ENCODE results near the gene TRAPPC14.
"Not testable (repeated sequence)": the region's sequence is repeated elsewhere in the genome, so short reads cannot be mapped to it uniquely, and the experiment has no call there.

The TRAPPC14 gene

DNA sequence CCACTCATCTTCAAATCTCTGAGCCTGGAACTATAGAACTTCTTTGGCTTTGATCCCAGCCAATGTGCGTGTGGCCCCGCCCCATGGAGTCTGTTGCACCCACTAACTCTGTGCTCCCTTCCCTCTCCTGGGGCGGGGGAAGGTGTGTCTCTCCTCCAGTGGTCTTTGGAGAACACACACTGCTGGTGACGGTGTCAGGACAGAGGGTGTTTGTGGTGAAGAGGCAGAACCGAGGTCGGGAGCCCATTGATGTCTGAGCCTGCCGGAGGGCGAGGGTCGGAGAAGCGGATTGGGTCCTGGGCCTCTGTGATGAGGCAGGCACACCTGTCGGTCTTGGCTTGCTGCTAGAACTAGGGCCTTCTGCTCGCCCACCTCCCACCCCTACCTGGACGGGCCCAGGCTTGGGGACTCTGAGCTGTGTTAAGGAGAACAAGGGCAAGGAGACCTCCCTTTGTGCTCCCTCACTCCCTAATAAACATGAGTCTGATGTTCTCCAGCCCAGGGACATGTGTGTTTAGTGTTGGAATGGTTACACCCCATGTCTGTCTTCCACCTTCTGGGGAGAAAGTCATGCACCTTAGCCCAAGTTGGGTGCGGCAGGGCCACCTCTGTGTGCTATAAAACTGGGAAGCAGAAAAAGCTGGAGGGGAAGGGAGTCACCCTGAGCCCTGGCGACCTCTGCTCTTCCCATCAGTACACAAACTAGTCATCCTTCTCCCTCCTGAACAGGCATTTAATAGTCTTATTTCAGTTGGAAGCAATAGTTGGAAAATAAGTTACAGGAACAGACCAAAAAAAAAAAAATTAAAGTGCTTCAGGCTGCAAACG, 4.6 kb downstream of the TRAPPC14 start:
- DNase-seq (ENCODE audit: low read depth in 4 of 4, low spot score in 1 of 4), result no peak

GRCh38 chr7:100152937-100153666, 5.4 kb downstream of the TRAPPC14 start:
- DNase-seq (ENCODE audit: low read depth in 4 of 4, low spot score in 1 of 4), result no peak

DNA sequence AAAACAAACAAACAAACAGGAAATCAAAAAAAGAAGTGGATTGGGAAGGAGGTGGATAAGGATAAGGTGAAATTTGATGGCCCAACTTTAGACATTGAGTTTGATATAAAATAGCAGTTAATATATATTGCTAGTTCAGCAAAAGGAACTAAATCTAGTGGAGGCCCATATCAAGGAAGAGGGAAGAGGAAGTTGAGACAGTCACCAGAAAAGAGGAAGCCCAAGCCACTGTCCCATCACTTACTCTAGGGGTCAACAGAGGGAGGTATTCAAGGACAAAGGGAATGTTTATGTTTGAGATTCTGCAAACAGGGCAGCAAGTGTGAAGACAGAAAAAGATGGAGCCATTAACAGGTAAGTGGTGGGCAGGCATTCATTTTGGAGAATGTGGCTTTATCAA, 6.1 kb downstream of the TRAPPC14 start:
- DNase-seq (ENCODE audit: low read depth in 4 of 4, low spot score in 1 of 4), result no peak

- peak; percentile 87 to 97 (median 92) for DNase-seq (ENCODE audit: low read depth in 4 of 4, low spot score in 1 of 4)
Measured at GRCh38 chr7:100148559-100149328, 9.8 kb downstream of the TRAPPC14 start, which contains the start of gene LAMTOR4. Gene LAMTOR4 (plus strand): TSS chr7:100148918. CDS start chr7:100148973, 55 bp downstream.

- no peak for DNase-seq (ENCODE audit: low read depth in 4 of 4, low spot score in 1 of 4)
Measured at GRCh38 chr7:100148225-100148558, 10.3 kb downstream of the TRAPPC14 start.

DNA sequence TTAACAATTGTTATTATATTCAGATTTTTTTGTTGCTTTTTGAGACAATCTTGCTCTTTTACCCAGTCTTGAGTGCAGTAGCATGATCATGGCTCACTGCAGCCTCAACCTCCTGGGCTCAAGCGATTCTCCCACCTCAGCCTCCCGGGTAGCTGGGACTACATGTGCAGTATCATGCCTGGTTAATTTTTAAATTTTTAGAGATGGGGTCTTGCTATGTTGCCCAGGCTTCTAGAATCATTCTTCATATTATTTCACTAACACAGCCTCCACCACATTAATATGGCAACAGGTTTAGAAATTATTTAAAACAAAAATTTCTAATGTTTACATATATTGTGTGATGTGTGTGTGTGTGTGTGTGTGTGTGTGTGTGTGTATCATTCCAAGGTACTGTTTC, 11.2 kb downstream of the TRAPPC14 start:
- no peak for DNase-seq (ENCODE audit: low read depth in 4 of 4, low spot score in 1 of 4)

- not testable (repeated sequence) for DNase-seq (ENCODE audit: low read depth in 4 of 4, low spot score in 1 of 4)
Measured at GRCh38 chr7:100146350-100146749, 12.2 kb downstream of the TRAPPC14 start.

DNA sequence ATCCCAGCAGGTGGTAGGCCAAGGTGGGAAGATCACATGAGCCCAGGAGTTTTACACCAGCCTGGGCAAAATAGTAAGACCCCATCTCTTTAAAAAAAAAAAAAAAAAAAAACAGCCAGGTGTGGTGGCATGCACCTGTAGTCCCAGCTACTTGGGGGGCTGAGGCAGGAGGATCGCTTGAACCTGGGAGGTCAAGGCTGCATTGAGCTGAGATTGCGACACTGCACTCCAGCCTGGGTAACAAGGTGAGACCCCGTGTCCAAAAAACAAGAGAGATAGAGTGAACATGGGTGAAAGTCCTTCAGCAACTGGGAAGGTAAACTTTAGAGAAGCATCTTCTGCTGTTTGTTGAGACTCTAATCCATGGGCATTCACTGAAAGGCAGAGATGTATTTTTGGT, 16.1 kb downstream of the TRAPPC14 start:
- DNase-seq (ENCODE audit: low read depth in 4 of 4, low spot score in 1 of 4), result no peak

GRCh38 chr7:100141555-100141949, 17.0 kb downstream of the TRAPPC14 start:
- DNase-seq (ENCODE audit: low read depth in 4 of 4, low spot score in 1 of 4), result no peak

GRCh38 chr7:100137851-100138760, 20.4 kb downstream of the TRAPPC14 start:
- DNase-seq (ENCODE audit: low read depth in 4 of 4, low spot score in 1 of 4), result no peak

GRCh38 chr7:100132697-100133151, 25.8 kb downstream of the TRAPPC14 start:
- DNase-seq (ENCODE audit: low read depth in 4 of 4, low spot score in 1 of 4), result peak in 2 of 4 experiments; percentile 40 to 59

DNA sequence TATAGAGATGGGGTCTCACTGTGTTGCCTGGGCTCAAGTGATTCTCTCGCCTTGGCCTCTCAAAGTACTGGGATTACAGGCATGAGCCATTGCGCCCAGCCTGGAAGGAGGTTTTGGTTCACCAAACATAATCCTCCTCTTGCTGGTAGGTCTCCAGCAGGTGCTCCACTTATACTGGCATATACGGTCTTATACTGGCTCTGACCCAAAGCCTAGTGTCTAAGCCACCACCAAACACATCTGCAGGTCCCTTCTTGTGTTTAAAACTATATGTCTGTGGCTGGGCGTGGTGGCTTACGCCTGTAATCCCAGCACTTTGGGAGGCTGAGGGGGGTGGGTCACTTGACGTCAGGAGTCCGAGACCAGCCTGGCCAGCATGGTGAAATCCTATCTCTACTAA, 26.4 kb downstream of the TRAPPC14 start:
- DNase-seq (ENCODE audit: low read depth in 4 of 4, low spot score in 1 of 4), result no peak

DNA sequence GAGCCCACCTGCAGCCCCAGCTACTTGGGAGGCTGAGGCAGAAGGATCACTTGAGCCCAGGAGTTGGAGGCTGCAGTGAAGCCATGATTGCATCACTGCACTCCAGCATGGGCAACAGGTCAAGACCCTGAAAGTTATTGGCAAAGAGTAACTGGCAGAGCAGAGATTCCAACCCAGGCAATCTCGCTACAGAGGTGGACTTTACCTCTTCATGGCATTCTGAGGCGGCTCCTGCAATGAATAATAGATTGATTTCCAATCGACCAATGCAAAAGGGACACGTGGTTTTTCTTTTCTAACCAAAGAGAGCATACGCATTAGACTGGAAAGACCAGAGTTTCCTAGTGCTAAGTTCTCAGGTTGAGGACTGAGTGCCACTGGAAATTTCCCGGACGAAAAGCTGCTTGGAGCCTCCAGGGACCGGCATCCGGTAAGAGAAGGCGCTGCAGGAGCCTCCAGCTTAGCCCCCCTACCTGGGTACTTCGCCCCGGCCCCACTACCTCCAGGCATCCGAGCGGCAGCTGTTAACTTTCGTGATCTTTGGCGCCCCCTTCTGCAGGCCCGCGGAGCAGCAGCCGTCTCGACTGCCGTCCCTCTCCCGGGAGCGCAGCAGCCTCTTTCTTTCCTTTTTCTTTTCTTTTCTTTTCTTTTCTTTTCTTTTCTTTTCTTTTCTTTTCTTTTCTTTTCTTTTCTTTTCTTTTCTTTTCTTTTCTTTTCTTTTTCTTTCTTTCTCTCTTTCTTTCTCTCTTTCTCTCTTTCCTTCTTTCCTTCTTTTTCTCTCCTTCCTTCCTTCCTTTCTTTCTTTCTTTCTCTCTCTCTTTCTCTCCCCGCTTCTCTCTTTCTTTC, 27.7 kb downstream of the TRAPPC14 start:
- DNase-seq (ENCODE audit: low read depth in 4 of 4, low spot score in 1 of 4), result peak; percentile 66 to 92 (median 72)

GRCh38 chr7:100130220-100130607, 28.3 kb downstream of the TRAPPC14 start:
- DNase-seq (ENCODE audit: low read depth in 4 of 4, low spot score in 1 of 4), result not testable (repeated sequence)

DNA sequence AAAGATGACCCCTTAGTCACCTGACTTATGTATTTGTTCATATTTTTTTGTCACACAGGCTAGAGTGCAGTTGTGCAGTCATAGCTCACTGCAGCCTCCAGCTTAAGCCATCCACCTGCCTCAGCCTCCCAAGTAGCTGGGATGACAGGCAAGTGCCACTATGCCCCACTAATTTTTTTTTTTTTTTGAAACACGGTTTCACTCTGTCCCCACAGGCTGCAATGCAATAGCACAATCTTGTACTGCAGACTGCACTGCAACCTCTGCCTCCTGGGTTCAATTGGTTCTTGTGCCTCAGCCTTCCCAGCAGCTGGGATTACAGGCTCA, 29.9 kb downstream of the TRAPPC14 start:
- no peak for DNase-seq (ENCODE audit: low read depth in 4 of 4, low spot score in 1 of 4)

DNA sequence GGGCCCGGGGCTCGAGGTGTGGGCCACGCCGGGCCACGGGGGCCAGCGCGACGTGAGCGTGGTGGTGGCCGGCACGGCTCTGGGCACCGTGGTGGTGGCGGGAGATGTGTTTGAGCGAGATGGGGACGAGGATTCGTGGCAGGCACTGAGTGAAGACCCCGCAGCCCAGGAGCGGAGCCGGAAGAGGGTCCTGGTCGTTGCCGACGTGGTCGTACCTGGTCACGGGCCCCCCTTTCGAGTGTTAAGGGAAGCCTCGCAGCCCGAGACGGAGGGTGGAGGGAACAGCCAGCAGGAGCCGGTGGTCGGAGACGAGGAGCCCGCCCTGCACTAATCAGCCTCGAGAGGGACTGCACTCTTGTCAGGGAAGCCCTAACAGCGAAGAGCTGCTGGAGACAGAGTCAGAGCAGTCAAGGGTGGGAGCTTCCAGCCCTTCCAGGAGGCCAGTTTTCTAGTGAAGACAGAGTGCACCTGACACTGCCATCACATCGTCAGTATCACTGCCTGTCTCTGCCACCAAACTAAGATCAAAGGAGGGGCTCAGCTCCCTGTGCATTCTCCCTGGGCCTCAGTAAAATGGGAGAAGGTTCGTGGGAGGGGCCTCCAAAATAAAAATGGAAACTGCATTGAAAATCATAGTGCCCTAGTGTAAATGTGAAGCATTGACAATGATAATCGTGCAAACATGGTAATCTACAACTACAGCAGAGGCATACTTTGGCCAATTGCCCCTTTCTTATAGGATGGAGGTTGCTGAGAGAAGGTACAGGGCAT, 30.5 kb downstream of the TRAPPC14 start:
- DNase-seq (ENCODE audit: low read depth in 4 of 4, low spot score in 1 of 4), result no peak

DNA sequence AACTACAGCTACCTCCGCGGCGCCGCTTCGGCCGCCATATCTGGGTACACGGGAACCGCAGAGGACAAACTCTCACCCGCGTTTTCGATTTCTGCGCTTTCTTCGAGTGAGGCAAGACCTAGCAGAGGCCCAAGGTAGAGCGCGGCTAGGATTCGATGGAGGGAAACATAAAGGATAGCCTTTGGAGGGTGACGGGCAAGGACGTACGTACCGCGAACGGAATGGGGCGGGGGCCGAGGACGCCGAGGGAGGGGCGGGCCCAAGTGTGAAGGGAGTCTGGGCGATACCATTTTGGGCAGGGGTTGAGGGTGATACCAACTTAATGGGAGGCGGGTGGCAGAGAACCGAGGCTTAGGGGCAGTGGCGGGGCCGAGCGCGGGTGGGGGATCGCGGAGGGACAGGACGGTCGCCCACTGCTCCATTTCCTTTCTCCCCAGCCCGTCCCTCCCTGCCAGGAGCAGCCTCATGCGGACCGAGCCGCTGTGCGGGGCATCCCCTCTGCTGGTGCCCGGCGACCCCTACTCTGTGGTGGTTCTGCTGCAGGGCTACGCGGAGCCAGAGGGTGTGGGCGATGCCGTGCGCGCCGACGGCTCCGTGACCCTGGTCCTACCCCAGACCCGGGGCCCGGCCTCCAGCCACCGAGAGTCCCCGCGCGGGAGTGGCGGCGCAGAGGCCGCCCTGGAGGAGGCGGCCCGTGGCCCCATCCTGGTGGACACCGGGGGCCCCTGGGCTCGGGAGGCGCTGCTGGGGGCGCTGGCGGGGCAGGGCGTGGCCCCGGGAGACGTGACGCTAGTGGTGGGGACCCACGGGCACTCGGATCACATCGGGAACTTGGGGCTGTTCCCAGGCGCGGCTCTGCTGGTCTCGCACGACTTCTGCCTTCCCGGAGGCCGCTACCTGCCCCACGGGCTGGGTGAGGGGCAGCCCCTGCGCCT, 31.3 kb downstream of the TRAPPC14 start, which contains the start of gene MBLAC1:
MBLAC1 (plus strand) TSS at position 37 of the 935 bp plus-strand sequence; CDS start at position 466, 429 bp downstream.
- DNase-seq (ENCODE audit: low read depth in 4 of 4, low spot score in 1 of 4), result peak; percentile 71 to 86 (median 84)
